ENCODE results near the gene PCSK7. TPM values are rescaled to one million over a fixed set of nuclear protein-coding genes. Genes with fewer than 3 reads are reported as not detected.

Gene PCSK7
- total RNA-seq, 1 experiment from 2014 or later = 50.7 TPM

DNA sequence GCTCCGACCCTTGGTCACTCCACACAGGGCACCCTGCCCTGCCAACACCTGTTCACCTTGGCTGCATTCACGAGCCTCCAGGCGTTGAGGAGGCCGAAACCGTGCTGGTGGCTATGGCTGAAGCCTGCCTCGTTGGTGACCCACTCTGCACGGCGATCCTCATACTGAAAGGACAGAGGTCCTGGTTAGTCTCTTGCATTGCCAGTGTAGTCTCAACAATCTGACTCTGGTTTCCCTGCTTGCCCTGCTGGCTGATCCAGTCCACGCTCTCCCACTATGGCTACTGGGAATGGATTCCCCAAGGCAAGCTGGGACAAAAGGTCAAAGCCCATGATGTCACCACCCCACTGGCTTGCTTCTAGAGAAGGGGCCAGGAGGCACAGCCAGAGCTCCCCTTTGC is 12.9 kb downstream of the PCSK7 start:
- Histone ChIP-seq H3K79me1 (ENCODE audit: insufficient read depth, low read depth, low read length, poor library complexity, severe bottlenecking) (no peaks in the 10 kb centered on the region), H3K23me2 (ENCODE audit: insufficient read length, low read depth, low read length, poor library complexity, severe bottlenecking) (no peaks in the 10 kb centered on the region), H4K5ac (ENCODE audit: insufficient read length, low read depth, low read length) (no peak overlapping the region), H3K18ac (ENCODE audit: insufficient read length, low read depth, low read length) (no peak overlapping the region), H4K91ac (ENCODE audit: insufficient read length, low read depth, low read length) (no peak overlapping the region), H3K27ac (ENCODE audit: insufficient read length, low read depth, low read length) (no peak overlapping the region), H3K9ac (ENCODE audit: extremely low read depth, insufficient read length, low read length) (no peak overlapping the region), H3K4ac (ENCODE audit: low read depth, low read length) (no peak overlapping the region), H2BK15ac (ENCODE audit: low read depth, low read length) (no peak overlapping the region), H3K23ac (ENCODE audit: insufficient read length, low read depth, low read length) (no peak overlapping the region), H3K56ac (ENCODE audit: insufficient read length, low read depth, low read length) (no peak overlapping the region), H2BK5ac (ENCODE audit: insufficient read length, low read length) (no peak overlapping the region), H2AK5ac (ENCODE audit: insufficient read length, low read length) (no peak overlapping the region), H3K27me3 (ENCODE audit: insufficient read depth, low read length) (no peaks in the 10 kb centered on the region), H4K8ac (replicated peaks; ENCODE audit: insufficient read length, low read depth, low read length) (no peak overlapping the region), H2BK12ac (ENCODE audit: insufficient read length, low read depth, low read length) (no peak overlapping the region), H3K4me1 (ENCODE audit: insufficient read depth, low read length) (no peaks in the 10 kb centered on the region), H4K20me1 (ENCODE audit: control insufficient read depth, insufficient read depth, insufficient read length) (no peaks in the 10 kb centered on the region), H3K9me3 (ENCODE audit: control insufficient read depth, low read depth, low read length) (no peaks in the 10 kb centered on the region), H2BK20ac (ENCODE audit: low read depth, low read length, poor library complexity, severe bottlenecking) (no peak overlapping the region), H3K79me2 (ENCODE audit: insufficient read depth, low read length) (no peaks in the 10 kb centered on the region), H3K4me2 (ENCODE audit: insufficient read depth, insufficient read length, low read length) (no peak overlapping the region), H3K14ac (ENCODE audit: insufficient read depth, low read length) (no peak overlapping the region), H2AFZ (ENCODE audit: low read length) (no peak overlapping the region), H3T11ph (ENCODE audit: low read length) (no peak overlapping the region), H2BK120ac (ENCODE audit: low read depth, low read length, poor library complexity, severe bottlenecking) (no peak overlapping the region)
- H3K27me3 Mint-ChIP-seq (ENCODE audit: low read depth) = no peaks in the 10 kb centered on the region
- H3K4me3 Mint-ChIP-seq = no peak overlapping the region
- H3K4me1 Mint-ChIP-seq = peaks cover 6 to 7% of the 10 kb centered on the region in 2 experiments
- no CpG with 5 or more reads among the region's 9 CpGs for WGBS (ENCODE audit: extremely low coverage, insufficient read length, low lambda C conversion rate)
- DNase-seq = no peak
- TF ChIP-seq, protein P1, sequence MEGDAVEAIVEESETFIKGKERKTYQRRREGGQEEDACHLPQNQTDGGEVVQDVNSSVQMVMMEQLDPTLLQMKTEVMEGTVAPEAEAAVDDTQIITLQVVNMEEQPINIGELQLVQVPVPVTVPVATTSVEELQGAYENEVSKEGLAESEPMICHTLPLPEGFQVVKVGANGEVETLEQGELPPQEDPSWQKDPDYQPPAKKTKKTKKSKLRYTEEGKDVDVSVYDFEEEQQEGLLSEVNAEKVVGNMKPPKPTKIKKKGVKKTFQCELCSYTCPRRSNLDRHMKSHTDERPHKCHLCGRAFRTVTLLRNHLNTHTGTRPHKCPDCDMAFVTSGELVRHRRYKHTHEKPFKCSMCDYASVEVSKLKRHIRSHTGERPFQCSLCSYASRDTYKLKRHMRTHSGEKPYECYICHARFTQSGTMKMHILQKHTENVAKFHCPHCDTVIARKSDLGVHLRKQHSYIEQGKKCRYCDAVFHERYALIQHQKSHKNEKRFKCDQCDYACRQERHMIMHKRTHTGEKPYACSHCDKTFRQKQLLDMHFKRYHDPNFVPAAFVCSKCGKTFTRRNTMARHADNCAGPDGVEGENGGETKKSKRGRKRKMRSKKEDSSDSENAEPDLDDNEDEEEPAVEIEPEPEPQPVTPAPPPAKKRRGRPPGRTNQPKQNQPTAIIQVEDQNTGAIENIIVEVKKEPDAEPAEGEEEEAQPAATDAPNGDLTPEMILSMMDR (conservative IDR thresholded peaks at IDR 0.05) = no peak
- H3K27ac Mint-ChIP-seq = peak overlapping the region in 1 of 3 experiments; percentile 33; a peak in 1 of 7 replicates
- H3K36me3 Mint-ChIP-seq (ENCODE audit: insufficient read depth in 1 of 3, low read depth in 3 of 3) = peaks cover 9 to 67% (median 39%) of the 10 kb centered on the region in 3 experiments
- no peaks in the 10 kb centered on the region for H3K9me3 Mint-ChIP-seq
